C4-2B (cell line): ENCODE results near the gene LRFN2.

ENCODE experiments used
- ZFX ChIP-seq: fragments of 450-650 bp; IDR thresholded peaks from 2 replicates; pipeline ENCODE4 v1.6.1; 2017
- TF ChIP-seq, protein P1 (sequence below): fragments of 450-650 bp; conservative IDR thresholded peaks from 2 replicates; pipeline ENCODE4 v1.5.1; 2017; ENCODE audit warnings: mild to moderate bottlenecking

DNA sequence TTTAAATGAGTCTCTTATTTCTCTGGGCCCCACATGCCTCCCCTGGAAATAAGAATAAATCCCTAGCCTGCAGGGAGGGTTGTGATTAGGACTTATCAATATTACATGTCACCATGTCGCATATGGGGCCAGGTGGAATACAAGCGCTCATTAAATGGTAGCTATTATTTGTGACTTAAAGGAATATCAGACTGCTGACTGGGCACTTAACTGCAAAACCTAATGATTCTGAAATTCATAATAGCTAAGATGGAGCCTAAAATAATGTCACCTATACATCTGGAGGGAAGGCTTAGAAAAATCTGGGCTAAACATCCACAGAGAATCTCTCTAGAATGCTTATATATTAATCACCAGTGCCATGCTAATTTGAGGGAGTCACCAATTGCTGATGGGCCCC, 106.5 kb downstream of the LRFN2 start:
- TF ChIP-seq, protein P1, sequence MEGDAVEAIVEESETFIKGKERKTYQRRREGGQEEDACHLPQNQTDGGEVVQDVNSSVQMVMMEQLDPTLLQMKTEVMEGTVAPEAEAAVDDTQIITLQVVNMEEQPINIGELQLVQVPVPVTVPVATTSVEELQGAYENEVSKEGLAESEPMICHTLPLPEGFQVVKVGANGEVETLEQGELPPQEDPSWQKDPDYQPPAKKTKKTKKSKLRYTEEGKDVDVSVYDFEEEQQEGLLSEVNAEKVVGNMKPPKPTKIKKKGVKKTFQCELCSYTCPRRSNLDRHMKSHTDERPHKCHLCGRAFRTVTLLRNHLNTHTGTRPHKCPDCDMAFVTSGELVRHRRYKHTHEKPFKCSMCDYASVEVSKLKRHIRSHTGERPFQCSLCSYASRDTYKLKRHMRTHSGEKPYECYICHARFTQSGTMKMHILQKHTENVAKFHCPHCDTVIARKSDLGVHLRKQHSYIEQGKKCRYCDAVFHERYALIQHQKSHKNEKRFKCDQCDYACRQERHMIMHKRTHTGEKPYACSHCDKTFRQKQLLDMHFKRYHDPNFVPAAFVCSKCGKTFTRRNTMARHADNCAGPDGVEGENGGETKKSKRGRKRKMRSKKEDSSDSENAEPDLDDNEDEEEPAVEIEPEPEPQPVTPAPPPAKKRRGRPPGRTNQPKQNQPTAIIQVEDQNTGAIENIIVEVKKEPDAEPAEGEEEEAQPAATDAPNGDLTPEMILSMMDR, result no peak
- TF ChIP-seq ZFX, result no peak
